ENCODE results near the gene L3MBTL2.

- TF ChIP-seq EP300 (IDR thresholded peaks at IDR 0.05; ENCODE audit: low read depth in 2 of 2, low read length in 2 of 2) (no peak), EP300 (CRISPR knock-in tag; IDR thresholded peaks at IDR 0.05; ENCODE audit: borderline replicate concordance) (no peak), TCF7L2 (IDR thresholded peaks at IDR 0.05; ENCODE audit: low read depth, low read length) (no peak), BCLAF1 (IDR thresholded peaks at IDR 0.05) (no peak), ZFP37 (CRISPR knock-in tag; IDR thresholded peaks at IDR 0.05; ENCODE audit: borderline replicate concordance) (no peak), CTCF (CRISPR knock-in tag; IDR thresholded peaks at IDR 0.05) (no peak), PRMT3 (CRISPR knock-in tag; IDR thresholded peaks at IDR 0.05; ENCODE audit: borderline replicate concordance, low read depth) (no peak), ZSCAN20 (CRISPR knock-in tag; IDR thresholded peaks at IDR 0.05; ENCODE audit: borderline replicate concordance) (no peak), TCF7 (IDR thresholded peaks at IDR 0.05; ENCODE audit: low read depth) (no peak), RBM39 (IDR thresholded peaks at IDR 0.05; ENCODE audit: low read depth, low read length, poor library complexity, severe bottlenecking) (no peak), ZNF737 (CRISPR knock-in tag; IDR thresholded peaks at IDR 0.05; ENCODE audit: borderline replicate concordance) (no peak)
Observed at GRCh38 chr22:41262250-41262765, 57.2 kb downstream of the L3MBTL2 start.
